ENCODE data around the gene CDCA3.
"Not testable (repeated sequence)": the region's sequence is repeated elsewhere in the genome, so short reads cannot be mapped to it uniquely, and the experiment has no call there.

DNA sequence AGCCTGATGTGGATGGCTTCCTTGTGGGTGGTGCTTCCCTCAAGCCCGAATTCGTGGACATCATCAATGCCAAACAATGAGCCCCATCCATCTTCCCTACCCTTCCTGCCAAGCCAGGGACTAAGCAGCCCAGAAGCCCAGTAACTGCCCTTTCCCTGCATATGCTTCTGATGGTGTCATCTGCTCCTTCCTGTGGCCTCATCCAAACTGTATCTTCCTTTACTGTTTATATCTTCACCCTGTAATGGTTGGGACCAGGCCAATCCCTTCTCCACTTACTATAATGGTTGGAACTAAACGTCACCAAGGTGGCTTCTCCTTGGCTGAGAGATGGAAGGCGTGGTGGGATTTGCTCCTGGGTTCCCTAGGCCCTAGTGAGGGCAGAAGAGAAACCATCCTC, 19.2 kb upstream of the CDCA3 start:
- TF ChIP-seq, protein P1, sequence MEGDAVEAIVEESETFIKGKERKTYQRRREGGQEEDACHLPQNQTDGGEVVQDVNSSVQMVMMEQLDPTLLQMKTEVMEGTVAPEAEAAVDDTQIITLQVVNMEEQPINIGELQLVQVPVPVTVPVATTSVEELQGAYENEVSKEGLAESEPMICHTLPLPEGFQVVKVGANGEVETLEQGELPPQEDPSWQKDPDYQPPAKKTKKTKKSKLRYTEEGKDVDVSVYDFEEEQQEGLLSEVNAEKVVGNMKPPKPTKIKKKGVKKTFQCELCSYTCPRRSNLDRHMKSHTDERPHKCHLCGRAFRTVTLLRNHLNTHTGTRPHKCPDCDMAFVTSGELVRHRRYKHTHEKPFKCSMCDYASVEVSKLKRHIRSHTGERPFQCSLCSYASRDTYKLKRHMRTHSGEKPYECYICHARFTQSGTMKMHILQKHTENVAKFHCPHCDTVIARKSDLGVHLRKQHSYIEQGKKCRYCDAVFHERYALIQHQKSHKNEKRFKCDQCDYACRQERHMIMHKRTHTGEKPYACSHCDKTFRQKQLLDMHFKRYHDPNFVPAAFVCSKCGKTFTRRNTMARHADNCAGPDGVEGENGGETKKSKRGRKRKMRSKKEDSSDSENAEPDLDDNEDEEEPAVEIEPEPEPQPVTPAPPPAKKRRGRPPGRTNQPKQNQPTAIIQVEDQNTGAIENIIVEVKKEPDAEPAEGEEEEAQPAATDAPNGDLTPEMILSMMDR (IDR thresholded peaks at IDR 0.05) = not testable (repeated sequence)
- TF ChIP-seq, protein P2, sequence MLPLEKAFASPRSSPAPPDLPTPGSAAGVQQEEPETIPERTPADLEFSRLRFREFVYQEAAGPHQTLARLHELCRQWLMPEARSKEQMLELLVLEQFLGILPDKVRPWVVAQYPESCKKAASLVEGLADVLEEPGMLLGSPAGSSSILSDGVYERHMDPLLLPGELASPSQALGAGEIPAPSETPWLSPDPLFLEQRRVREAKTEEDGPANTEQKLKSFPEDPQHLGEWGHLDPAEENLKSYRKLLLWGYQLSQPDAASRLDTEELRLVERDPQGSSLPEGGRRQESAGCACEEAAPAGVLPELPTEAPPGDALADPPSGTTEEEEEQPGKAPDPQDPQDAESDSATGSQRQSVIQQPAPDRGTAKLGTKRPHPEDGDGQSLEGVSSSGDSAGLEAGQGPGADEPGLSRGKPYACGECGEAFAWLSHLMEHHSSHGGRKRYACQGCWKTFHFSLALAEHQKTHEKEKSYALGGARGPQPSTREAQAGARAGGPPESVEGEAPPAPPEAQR (CRISPR knock-in tag; IDR thresholded peaks at IDR 0.05) = not testable (repeated sequence)
- TF ChIP-seq SP1 (CRISPR knock-in tag; conservative IDR thresholded peaks at IDR 0.05); ATF6 (CRISPR knock-in tag; IDR thresholded peaks at IDR 0.05); GABPB1 (CRISPR knock-in tag; IDR thresholded peaks at IDR 0.05); CREB1 (CRISPR knock-in tag; IDR thresholded peaks at IDR 0.05): not testable (repeated sequence)
- TF ChIP-seq, protein P3, sequence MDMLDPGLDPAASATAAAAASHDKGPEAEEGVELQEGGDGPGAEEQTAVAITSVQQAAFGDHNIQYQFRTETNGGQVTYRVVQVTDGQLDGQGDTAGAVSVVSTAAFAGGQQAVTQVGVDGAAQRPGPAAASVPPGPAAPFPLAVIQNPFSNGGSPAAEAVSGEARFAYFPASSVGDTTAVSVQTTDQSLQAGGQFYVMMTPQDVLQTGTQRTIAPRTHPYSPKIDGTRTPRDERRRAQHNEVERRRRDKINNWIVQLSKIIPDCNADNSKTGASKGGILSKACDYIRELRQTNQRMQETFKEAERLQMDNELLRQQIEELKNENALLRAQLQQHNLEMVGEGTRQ (CRISPR knock-in tag; IDR thresholded peaks at IDR 0.05) = not testable (repeated sequence)
